ENCODE results near the gene DHRSX.
"Not testable (repeated sequence)": the region's sequence is repeated elsewhere in the genome, so short reads cannot be mapped to it uniquely, and the experiment has no call there.

GRCh38 chrX:2241496-2241895 is 259.3 kb downstream of the DHRSX start:
- not testable (repeated sequence) for TF ChIP-seq CTCF, POLR2A (IDR thresholded peaks at IDR 0.05)

Data from testis (tissue), 2 donors.